OCI-LY3 (cell line): ENCODE results near the gene MACROD2.

Experiments
- CTCF ChIP-seq: fragments of 200-600, 300-600 bp; sonication (generic); IDR thresholded peaks from 2 replicates; pipeline ENCODE4 v1.5.1; 2014; ENCODE audit warnings: antibody characterized with exemption, low read length, low read depth
- EZH2phosphoT487 ChIP-seq: fragments of 200-600 bp; shearing (Covaris generic); IDR thresholded peaks from 2 replicates; pipeline ENCODE4 v1.6.1; 2018; ENCODE audit warnings: antibody characterized with exemption, mixed run types, low read depth

- TF ChIP-seq CTCF = no peak
- no peak for TF ChIP-seq EZH2phosphoT487
Observed at GRCh38 chr20:16048876-16049275, 2053.6 kb downstream of the MACROD2 start.
